Endothelial cell (in vitro differentiated cells): Measurements from ENCODE around the gene CRELD2. TPM values are rescaled to one million over a fixed set of nuclear protein-coding genes. Genes with fewer than 3 reads are reported as not detected.

Source experiments
- DNase-seq: peaks from one replicate; pipeline ENCODE4 v3.0.0; 2021; ENCODE audit warnings: low spot score
- H3K27ac Mint-ChIP-seq: one replicate; pipeline ENCODE4 v1.8.0; 2021; ENCODE audit warnings: mixed read lengths, inconsistent platforms; ENCODE audit not compliant: unreplicated experiment
- H3K27me3 Mint-ChIP-seq: one replicate; pipeline ENCODE4 v1.8.0; 2021; ENCODE audit warnings: mild to moderate bottlenecking, moderate library complexity, mixed read lengths, inconsistent platforms; ENCODE audit not compliant: unreplicated experiment
- H3K36me3 Mint-ChIP-seq: one replicate; pipeline ENCODE4 v1.8.0; 2021; ENCODE audit warnings: mild to moderate bottlenecking, low read depth, mixed read lengths, inconsistent platforms; ENCODE audit not compliant: unreplicated experiment
- H3K4me1 Mint-ChIP-seq: one replicate; pipeline ENCODE4 v1.8.0; 2021; ENCODE audit warnings: mild to moderate bottlenecking, mixed read lengths, inconsistent platforms; ENCODE audit not compliant: unreplicated experiment
- H3K4me3 Mint-ChIP-seq: one replicate; pipeline ENCODE4 v1.8.0; 2021; ENCODE audit warnings: mild to moderate bottlenecking, mixed read lengths, inconsistent platforms; ENCODE audit not compliant: unreplicated experiment
- H3K9me3 Mint-ChIP-seq: one replicate; pipeline ENCODE4 v1.8.0; 2021; ENCODE audit warnings: mixed read lengths, inconsistent platforms; ENCODE audit not compliant: unreplicated experiment
- CTCF ChIP-seq: fragments of 200-600 bp; sonication (generic); IDR thresholded peaks from one replicate; pipeline ENCODE4 v1.5.0; 2021; ENCODE audit warnings: antibody characterized with exemption; ENCODE audit not compliant: unreplicated experiment
- total RNA-seq: library from RNA; stranded (reverse); fragmentation: NEBNext Ultra II Directional; extraction: Animal tissue kit (Norgen Biotek cat#: 25700); gene quantifications from one replicate; pipeline ENCODE4 v1.2.1, GENCODE V29; 2021; ENCODE audit not compliant: unreplicated experiment

Gene CRELD2
- total RNA-seq, 1 donor from 2014 or later, result 207 TPM

- H3K27me3 Mint-ChIP-seq, result peaks cover 4% of the 10 kb centered on the region
- H3K27ac Mint-ChIP-seq, result no peak overlapping the region
- no peaks in the 10 kb centered on the region for H3K9me3 Mint-ChIP-seq
- no peak for TF ChIP-seq CTCF
- DNase-seq, result no peak
- H3K36me3 Mint-ChIP-seq, result peaks cover 54% of the 10 kb centered on the region
- H3K4me3 Mint-ChIP-seq, result no peak overlapping the region
- H3K4me1 Mint-ChIP-seq, result peaks cover 7% of the 10 kb centered on the region
Observed at GRCh38 chr22:49884503-49885260, 33.8 kb upstream of the CRELD2 start.

GRCh38 chr22:49885281-49885680 lies 33.2 kb upstream of the CRELD2 start:
- H3K27me3 Mint-ChIP-seq, result peaks cover 4% of the 10 kb centered on the region
- no peak overlapping the region for H3K27ac Mint-ChIP-seq
- H3K4me1 Mint-ChIP-seq, result peaks cover 2% of the 10 kb centered on the region
- TF ChIP-seq CTCF, result no peak
- no peak overlapping the region for H3K4me3 Mint-ChIP-seq
- no peak for DNase-seq
- no peaks in the 10 kb centered on the region for H3K9me3 Mint-ChIP-seq
- H3K36me3 Mint-ChIP-seq, result peaks cover 60% of the 10 kb centered on the region

- Mint-ChIP-seq H3K4me1 (no peaks in the 10 kb centered on the region), H3K27ac (no peak overlapping the region), H3K36me3 (peaks cover 63% of the 10 kb centered on the region), H3K4me3 (no peak overlapping the region), H3K9me3 (no peaks in the 10 kb centered on the region), H3K27me3 (peaks cover 4% of the 10 kb centered on the region)
- no peak for TF ChIP-seq CTCF
- DNase-seq, result no peak
Observed at GRCh38 chr22:49885881-49886280, 32.6 kb upstream of the CRELD2 start.

- H3K27ac Mint-ChIP-seq, result no peak overlapping the region
- DNase-seq, result no peak
- H3K36me3 Mint-ChIP-seq, result peaks cover 69% of the 10 kb centered on the region
- peaks cover 4% of the 10 kb centered on the region for H3K27me3 Mint-ChIP-seq
- TF ChIP-seq CTCF, result no peak
- H3K4me3 Mint-ChIP-seq, result peak overlapping the region; percentile 56
- no peaks in the 10 kb centered on the region for H3K9me3 Mint-ChIP-seq
- no peaks in the 10 kb centered on the region for H3K4me1 Mint-ChIP-seq
Observed at GRCh38 chr22:49886346-49887063, 31.9 kb upstream of the CRELD2 start.

GRCh38 chr22:49887064-49887451 lies 31.4 kb upstream of the CRELD2 start:
- no peak for DNase-seq
- H3K27me3 Mint-ChIP-seq, result peaks cover 4% of the 10 kb centered on the region
- peaks cover 71% of the 10 kb centered on the region for H3K36me3 Mint-ChIP-seq
- no peaks in the 10 kb centered on the region for H3K4me1 Mint-ChIP-seq
- no peak overlapping the region for H3K27ac Mint-ChIP-seq
- TF ChIP-seq CTCF, result no peak
- H3K4me3 Mint-ChIP-seq, result peak overlapping the region; percentile 82
- H3K9me3 Mint-ChIP-seq, result no peaks in the 10 kb centered on the region
